Activated CD8-positive, alpha-beta memory T cell treated with anti-CD3 and anti-CD28 coated beads for 4 hours (primary cell): ENCODE results near the gene CLEC2B.

ENCODE experiments used
- DNase-seq, 2 donors: peaks; one replicate each; pipeline ENCODE4 v3.0.0-alpha.2; 2020; ENCODE audit warnings: low read depth in 2 of 2

CLEC2B gene

GRCh38 chr12:9808504-9808903 lies 60.6 kb downstream of the CLEC2B start:
- DNase-seq: no peak

GRCh38 chr12:9806714-9807113 lies 62.4 kb downstream of the CLEC2B start:
- no peak for DNase-seq

GRCh38 chr12:9805883-9806282 lies 63.3 kb downstream of the CLEC2B start:
- no peak for DNase-seq
